Brain pericyte (primary cell): ENCODE measurements around the gene MEN1.

Experiments
- DNase-seq: peaks from one replicate; pipeline ENCODE4 v3.0.0-alpha.2; 2012; ENCODE audit warnings: low read depth, low spot score

Gene MEN1

DNA sequence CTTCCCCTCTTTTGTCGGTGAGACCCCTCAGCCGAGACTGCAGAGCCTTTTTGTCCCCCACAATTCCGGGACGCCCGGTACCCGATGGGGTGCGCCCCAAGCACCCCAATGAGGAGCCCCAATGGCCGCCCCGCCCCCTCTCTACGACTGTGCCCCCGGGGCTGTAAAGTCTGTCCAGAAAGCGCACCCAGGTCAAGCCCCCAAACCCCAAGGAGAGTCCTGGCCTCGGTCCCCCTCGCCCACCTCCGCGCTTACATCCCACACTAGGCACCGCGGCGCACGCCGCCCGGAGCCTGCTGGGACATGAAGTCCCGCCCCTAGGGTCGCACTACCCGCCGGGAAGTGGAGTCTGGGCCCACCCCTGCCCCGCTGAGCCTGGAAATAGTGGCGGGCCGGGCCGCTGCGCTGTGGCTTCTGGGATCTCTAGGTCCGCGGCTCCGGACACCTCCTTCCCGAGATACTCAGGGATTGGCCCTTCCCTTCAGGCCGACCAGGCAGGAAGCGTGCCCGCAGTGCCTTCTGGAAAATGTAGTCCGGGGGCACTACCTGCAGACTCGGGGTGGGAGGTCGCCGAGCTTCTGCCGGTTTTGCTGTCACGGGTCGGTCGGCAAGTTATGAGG lies at the start of gene MEN1:
Gene MEN1 (minus strand): TSS at position 281 of the 620 bp plus-strand sequence. CDS start 442 bp downstream, outside the sequence.
- DNase-seq: peak; percentile 89

DNA sequence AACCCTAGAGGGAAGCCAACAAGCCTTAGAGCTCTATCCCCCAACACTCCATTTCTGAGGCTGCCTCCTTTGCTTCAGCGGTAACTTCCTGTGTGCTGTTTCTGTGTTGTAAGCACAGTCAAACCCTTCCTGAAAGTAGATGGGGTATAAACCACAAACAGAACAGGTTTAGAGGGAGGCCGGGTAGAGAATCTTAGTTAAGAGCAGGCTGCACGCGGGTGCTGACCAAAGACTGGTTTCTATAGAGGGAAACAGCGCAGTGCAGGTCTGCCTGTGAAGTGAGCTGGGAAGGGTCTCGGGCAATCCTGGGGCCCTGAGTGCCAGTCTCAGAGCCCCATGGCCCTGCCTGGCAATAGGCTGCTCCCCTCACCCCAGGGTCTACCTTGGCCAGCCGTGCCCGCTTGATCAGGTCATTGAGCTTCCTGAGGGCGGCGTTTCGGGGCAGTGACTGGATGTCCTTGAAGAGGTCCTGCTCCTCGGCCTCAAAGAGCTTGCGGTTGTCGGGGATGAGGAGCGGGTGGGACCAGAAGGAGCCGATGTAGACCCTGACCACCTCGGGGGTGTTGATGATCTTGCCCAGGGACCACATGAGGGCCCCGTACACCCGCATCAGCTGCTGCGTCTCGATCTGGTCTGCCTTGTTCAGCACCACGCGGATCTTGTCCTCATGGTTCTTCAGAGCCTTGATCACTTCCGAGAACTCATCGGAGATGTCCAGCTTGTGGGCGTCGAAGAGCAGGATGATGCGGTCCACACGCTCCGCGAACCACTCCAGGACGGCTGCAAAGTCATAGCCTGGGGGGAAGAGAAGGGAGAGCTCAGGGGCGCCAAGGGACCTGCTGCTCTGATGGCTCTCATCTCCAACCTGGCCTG lies 49.4 kb upstream of the MEN1 start:
- no peak for DNase-seq

DNA sequence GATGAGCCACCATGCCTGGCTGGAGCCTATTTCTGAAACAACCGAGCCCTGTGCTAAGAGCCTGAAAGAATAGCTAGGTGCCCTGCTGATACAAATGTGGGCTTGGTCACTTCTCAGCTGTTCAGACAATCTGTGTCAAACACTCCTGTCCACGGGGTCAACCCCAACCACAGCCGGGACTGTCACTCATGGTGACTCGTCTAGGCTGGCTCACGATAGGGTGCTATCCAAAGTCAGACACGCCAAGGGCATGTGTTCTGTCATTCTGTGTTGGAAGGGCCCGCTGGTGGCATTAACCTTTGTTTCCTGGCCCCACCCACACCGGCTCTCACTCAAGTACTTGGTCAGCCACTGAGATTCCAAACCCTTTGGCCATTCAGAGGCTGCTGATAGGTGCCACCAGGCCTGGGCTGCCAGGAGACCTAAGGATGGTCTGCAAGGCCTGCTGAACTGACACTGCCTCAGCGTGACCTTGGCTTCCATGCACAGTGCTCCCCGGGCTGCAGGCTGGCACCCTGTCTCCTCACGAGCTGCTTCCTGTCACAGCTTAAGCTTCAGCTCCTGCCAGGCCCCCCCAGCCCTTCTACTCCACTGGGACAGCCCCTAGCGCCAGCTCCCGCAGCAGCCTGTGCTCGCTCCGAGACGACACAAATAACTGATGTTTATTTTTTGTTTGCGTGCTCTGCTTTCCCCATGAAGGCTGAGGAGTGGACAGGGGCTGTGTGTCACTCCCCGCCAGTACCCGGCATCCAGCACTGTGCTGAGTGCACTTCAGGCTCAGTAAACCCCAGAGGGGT lies 48.3 kb upstream of the MEN1 start:
- DNase-seq: no peak

DNA sequence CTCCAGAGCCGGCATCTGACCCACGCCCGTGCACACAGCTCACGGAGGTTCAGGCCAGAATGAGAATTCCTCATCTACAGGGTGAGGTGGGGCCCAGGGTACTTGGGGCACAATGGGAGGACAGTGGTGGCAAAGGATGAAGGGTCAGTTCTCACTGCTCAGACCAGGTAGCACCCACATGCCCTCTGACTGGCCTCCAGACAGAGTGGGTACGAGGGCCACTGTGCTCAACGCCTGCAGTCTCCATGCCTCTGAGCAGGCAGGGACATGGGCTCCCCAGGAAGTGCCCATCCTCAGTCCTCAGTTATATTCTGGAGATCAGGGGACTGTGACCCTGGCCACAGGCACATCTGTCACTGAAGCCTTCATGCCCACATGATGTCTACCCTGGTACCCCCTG lies 47.1 kb upstream of the MEN1 start:
- DNase-seq: no peak

DNA sequence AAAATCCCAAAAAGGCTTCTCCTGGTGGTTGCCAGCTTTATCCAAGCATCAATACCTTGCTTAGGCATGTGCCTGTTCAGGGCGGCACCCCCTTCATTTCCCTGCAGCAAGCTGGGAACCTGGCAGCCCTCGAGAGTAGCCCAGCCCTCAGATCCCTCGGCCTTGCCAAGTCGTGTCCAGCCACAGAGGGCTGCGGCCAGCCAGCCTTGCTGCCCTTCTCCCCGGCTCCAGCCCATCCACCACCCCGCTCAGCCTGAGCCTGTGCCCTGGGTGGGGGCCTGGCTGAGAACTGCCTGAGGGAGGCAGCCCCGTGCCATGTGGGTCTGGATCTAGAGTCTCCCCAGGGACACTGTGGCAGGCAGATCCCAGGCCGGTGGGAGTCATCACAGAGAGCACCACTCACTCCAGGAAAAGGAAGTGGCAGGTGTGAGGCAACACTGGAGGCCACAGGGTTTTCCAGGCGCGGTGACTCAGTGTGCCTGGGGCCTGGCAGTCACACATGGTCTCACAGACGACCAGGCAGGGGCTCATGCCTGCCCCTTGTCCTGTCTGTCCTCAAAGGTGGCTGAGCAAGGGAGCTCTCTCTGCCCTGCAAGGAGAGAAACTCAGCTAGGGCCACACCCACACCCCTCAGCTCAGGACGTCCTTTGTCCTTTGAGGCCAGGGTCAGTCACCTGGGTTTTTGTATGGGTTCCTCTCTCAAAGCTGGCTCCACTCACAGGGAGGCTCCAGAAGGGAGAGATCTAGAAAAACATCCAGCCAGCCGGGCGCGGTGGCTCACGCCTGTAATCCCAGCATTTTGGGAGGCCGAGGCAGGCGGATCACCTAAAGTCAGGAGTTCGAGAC lies 46.3 kb upstream of the MEN1 start:
- no peak for DNase-seq

DNA sequence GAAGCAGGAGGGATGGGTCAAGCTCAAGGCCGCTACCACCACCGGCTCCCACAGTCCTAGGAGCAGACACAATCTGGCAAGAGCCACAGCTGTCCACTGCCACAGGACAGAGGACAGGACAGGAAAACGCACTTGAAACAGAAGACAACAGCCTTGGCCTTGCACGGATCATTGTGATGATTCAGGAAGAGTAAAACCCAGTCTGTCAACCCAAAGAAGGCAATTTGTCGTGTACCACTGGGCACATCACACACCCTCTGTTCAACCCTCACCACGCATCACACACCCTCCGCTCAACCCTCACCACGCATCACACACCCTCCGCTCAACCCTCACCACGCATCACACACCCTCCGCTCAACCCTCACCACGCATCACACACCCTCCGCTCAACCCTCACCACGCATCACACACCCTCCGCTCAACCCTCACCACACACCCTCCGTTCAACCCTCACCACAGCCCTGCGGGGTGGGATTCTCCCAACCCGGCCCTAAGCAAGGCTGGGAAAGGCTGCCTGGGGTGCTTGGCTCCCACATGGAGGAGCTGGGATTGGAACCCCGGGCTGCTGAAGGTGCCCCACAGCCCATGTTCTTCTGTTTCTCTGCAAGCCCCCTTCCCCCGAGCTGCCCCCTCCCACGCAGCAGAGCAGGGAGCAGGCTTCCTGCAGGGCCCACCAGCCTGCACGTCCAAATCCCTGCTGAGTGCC lies 45.4 kb upstream of the MEN1 start:
- DNase-seq: no peak

DNA sequence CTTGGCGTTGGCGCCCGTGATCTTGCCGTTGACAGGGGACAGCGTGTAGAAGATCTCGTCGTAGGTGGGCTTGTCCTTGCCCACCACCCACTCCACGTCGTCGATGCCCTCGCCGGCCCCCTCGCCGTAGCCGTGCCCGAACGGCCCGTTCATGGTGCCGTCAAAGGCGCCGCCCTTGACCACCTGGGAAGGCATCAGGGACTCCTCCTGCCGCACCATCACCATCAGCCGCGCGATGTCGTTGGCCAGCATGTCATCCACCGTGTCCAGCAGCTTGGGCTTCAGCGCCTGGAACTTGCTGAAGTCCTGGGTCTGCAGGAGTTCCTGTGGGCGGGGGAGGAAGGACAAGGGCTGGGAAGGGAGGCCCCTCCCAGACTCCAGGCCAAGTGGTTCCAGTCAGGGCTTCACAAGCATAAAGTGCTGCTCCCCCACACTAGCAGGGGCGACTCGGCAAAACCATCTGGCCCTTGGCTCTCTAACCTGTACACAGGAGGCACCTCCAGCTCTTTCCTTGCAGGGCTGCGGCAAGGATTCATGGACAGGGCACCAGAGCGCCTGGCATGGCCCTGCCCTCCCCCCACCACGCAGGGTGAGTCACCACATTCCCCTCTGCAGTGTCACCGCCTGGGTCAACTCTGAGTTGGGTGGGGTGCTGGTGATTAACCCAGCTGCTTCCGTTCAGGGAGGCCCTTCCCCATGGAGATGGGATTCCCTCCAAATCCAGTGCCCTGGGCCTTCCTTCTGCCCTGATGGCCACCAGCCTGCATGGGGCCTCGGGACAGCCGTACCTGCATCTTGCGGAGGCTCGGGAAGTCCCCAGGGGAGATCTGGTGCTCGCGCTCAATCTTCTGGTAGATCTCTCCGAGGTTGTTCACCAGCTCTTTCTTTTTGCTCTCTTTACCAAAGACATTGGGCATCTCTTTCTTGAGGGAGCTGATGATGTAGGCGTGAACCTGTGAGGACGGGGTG lies 44.5 kb upstream of the MEN1 start:
- DNase-seq: peak; percentile 63

DNA sequence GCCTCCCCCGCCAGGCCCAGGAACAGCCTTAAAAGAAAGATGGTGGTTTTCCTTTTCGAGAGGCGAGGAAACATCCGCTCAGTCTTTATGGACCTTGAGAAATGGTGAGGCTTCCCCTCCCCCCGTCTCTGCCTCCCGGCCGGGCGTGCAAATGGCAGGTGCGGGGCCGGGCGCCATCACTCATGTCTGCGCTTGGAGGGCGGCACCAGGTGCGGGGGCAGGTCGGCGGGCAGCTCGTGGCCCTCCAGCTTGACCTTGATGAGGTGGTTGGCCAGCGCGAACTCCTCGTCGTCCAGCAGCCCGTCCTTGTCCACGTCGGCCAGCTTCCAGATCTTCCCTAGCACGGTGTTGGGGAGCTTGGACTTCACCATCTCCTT lies 43.8 kb upstream of the MEN1 start:
- DNase-seq: no peak

DNA sequence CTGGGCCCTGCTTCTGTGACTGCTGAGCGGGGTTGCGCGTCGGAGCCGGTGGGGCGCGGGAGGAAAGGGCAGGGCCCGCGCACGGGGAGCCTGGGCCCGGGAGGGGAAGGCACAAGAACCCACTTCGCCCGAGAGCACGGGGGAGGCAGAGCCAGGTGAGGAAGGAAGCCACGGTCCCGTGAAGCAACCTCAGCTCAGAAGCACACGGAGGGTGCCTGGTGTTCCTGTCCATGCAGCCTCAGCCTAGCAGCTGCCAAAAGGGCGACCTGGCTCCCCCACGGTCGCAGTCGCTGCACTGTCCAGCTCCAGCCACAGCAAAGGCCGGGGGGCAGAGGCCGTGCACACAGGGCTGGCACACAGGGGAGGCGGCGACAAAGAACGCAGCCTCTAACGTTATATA lies 43.4 kb upstream of the MEN1 start:
- DNase-seq: no peak

DNA sequence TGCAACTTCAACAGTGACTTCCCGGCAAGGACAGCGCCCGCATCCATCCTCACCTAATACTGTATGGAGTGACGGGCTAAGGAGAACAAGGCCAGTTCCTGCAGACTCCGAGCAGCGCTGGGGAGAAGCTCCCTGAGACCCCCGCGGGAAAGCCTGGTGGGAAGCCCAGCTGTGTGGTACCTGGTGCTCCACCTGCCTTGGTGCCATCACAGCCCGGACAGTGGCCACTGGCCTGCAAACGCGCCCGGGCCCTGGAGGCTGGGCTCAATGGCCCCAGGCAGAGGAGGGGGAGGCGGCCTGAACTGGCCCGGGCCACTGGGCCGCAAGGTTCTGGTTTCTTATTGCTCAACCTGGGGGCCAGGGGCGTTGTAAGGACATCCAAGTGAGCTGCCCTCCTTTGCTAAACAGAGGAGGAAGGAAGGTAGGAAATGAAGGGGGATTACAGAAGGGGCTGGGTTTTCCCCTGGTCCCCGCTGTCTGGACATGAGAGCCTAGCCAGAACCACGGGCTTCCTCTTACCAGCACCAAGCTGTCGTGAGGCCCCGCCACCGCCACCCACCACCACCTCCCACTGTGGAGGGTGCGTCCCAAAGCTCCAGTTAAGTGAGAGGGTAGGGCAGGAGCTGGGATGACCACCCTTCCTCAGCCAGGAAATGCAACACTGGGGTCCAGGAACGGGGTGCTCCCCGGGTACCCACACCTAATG lies 42.6 kb upstream of the MEN1 start:
- no peak for DNase-seq

DNA sequence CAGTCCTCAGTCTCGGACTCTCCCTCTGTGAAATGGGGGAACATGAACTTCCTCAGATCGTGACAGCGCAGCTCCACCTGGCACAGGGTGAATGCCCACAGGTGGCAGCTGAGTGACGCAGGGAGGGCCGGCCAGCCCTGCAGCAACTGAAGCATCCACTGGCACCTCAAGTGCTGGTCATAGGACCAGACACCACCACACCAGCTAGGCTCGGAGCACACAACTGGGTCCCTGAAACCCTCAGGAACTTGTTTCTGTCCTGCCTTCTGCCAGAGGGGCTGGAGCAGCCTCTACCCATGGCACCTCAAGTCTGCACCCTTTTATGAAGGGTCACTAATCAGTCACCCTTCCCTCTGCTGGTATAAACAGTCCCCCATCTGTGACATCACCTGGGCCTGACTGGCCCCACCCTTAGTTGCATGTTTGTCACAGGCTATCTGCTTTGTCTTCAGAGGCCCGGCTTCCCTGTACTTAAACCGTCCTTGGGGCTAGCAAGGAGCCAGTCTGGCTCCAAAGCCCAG lies 41.5 kb upstream of the MEN1 start:
- DNase-seq: no peak

DNA sequence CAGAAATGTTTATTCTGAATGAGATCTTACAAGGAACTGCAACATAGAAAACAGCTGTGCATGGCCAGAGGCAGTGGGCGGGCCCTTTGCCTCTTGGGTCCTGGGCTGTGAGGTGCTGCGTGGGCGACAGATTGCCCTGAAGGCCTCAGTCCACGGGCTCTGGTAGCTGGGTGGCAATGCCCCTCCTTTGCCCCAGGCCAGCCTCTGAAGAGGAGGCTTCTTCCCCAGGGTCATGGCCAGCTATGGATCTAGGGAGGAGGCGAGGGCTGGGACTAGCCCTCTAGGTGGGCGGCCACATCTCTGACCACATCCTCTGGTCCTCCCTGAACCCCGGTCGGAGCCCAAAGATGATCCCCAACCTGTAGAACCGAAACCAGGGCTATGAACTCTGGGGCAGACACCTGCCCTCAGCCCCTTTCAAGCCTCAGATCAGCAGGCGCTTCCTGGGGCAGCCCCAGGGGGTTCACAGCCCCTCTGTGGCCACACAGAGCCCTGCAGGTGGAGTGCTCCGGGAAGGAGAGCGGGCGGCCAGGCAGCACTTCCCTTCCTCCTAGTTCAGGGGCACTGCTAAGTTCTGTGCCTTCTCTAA lies 40.7 kb upstream of the MEN1 start:
- no peak for DNase-seq

DNA sequence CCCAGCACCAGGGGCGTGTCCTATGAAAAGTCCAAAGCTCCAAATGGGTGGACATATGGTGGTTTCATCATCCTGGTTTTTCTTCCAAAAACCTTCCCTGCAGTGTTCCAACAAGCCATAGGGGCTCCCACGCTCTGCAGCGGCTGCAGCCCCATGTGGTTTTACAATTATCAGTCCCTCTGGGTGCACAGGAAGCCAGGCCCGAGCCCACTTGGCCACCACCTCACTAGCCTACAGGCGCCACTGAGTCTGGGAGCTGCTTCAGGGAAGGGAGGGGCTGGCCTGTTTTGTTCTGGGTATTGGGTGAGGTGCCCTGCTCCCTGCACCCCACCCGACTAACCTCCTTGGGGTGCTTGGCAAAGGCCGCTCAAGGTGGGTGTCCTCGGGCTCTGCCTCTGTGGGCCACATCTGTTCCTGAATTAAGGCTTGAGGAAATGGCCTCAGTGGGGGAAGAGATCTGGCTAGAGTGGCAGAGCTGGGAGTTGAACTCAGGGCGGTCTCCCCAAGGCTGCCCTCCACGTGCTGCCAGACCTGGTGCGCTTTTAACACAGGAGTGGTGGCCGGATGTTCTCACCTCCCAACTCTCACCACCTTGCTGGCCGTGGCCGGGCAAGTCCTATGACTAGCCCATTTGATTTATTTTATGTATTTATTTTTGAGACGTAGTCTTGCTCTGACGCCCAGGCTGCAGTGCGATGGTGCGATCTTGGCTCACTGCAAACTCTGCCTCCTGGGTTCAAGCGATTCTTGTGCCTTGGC lies 39.4 kb upstream of the MEN1 start:
- DNase-seq: no peak

DNA sequence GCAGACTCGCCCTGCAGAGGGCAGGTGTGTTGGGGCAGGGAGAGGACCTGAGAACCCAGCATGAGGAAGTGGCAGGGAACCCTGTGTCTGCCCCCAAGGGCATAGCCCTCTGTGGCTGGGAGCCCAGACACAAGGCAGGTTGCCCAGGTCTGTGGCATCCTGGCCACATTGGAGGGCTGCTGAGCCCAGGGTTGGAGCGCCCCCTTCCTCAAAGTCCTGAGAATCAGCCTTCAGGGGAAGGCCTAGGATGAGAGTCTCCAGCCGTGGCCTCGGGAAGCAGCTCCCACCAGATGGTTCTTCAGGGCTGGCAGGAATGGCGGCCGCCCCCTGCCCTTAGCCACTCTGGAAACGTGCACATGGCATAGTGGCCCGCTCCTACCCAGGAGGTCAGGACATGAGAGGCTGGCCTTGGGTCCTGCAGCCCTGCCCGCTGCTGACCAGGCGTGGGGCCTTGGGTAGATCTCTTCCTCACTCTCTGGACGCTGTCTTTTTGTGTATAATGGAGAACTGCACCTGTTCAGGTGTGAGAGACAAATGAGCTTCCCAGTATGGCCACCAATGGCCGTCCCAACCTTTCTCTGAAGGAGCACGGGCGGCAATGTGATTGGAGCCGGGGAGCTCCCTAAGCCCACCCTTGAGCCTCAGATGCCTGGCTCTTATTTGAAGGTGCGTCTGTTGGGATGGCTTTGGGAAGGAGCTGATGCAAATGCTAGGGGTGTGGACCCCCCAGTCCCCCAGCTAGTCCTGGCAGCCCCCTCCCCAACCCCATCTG lies 38.7 kb upstream of the MEN1 start:
- DNase-seq: no peak

DNA sequence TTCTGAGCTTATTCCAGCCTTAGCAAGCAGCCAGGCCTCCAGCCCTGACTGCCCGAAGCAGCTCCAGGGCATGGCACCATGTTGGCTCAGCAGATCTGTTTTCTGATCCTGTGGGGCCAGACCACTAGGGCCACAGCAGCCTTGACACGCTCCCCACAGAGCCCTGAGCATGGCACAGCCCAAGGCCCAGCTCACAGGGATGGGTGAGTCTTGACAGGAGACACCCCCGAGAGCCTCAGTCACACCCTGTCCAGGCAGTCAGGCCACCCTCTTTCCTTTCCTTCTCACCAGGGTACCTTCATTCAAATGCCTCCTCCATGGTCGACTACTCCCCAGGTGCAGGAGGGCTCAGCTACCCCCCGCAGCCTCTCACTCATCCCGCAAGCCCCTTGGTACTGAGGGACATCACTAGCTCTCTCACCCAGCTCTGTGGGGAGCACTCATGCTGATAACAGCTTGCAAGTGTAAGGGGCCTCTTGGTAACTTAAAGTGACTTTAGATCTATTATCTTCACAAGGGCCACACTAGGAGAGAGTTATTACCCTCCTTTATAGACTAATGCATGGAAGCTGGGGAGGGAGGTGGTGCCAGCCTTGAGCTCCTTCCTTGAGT lies 38.0 kb upstream of the MEN1 start:
- DNase-seq: no peak

DNA sequence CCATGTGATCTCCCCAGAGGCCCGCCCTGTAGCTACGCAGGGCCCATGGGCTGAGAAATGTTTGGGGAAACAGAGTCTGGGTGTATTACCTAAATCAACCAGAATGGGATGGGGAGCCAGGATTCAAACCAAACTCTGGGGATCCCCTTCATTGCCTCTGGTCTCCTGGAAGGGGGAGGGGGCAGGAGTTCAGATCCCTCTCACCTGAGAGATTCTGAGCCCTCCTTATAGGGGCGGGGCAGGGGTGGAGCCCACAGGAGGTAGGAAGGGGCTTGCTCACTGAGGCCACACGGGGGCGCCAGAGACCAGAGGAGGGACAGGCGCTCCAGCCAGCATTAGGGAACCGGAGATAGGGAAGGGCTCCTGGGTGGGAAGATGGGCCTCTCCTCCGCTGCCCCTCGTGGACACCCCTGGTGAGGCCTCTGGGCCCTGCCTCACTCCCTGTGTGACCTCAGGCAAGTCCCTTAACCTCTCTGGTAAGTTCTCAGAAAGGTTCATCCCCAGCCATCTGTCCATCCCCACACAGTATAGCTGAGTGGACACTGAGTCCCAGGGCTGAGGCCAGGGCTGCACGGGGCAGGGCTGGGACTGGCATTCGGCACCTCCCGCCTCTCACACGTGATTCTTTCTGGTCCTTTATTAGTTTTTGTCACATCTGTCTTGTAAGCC lies 36.8 kb upstream of the MEN1 start:
- peak; percentile 58 for DNase-seq
